CD14-positive monocyte (primary cell): ENCODE measurements around the gene LPXN. TPM values are rescaled to one million over a fixed set of nuclear protein-coding genes. Genes with fewer than 3 reads are reported as not detected.

Experiments used
- DNase-seq, 3 donors: peaks; one replicate each; pipeline ENCODE4 v3.0.0-alpha.2; 2011 to 2022
- H2AFZ ChIP-seq: 2 replicates; pipeline ENCODE4 v1.6.0; 2012; ENCODE audit warnings: mild to moderate bottlenecking, low read depth, low read length, inconsistent platforms; ENCODE audit not compliant: insufficient read depth, poor library complexity, severe bottlenecking
- H3K27ac ChIP-seq, 2 donors: 1 replicate in 1 of 2; 2 replicates in 1 of 2; pipeline ENCODE4 v1.5.1; 2012 to 2013; ENCODE audit warnings: low read length in 2 of 2, control low read depth in 1 of 2, inconsistent platforms in 1 of 2, low read depth in 1 of 2, mild to moderate bottlenecking in 1 of 2
- H3K27me3 ChIP-seq, 2 donors: one replicate each; pipeline versions ENCODE4 v1.6.0 to v1.6.1; 2011 to 2013; ENCODE audit warnings: low read length in 2 of 2; ENCODE audit not compliant: control insufficient read depth in 2 of 2, insufficient read depth in 2 of 2
- H3K36me3 ChIP-seq, 2 donors: replicated peaks in 1 of 2; 1 replicate in 1 of 2; 2 replicates in 1 of 2; pipeline versions ENCODE4 v1.5.1 to v1.6.1; 2012 to 2013; ENCODE audit warnings: low read length in 2 of 2, control low read depth in 1 of 2, inconsistent platforms in 1 of 2, mild to moderate bottlenecking in 1 of 2; ENCODE audit not compliant: insufficient read depth in 2 of 2, control insufficient read depth in 1 of 2
- H3K4me1 ChIP-seq, 2 donors: 1 replicate in 1 of 2; 2 replicates in 1 of 2; pipeline versions ENCODE4 v1.5.1 to v1.6.1; 2012 to 2013; ENCODE audit warnings: low read length in 2 of 2, control low read depth in 1 of 2, inconsistent platforms in 1 of 2, mild to moderate bottlenecking in 1 of 2, moderate library complexity in 1 of 2; ENCODE audit not compliant: insufficient read depth in 2 of 2, control insufficient read depth in 1 of 2
- H3K4me2 ChIP-seq: replicated peaks from 2 replicates; pipeline ENCODE3; 2012; ENCODE audit warnings: low read length, moderate library complexity, mild to moderate bottlenecking; ENCODE audit not compliant: poor library complexity, severe bottlenecking; ENCODE audit errors: extremely low read depth
- H3K4me3 ChIP-seq, 3 experiments: fragments of 200-600 bp in 1 of 3; sonication (generic) in 1 of 3; replicated peaks in 1 of 3; 1 replicate in 2 of 3; 2 replicates in 1 of 3; pipeline ENCODE4 v1.5.1; 2011 to 2013; ENCODE audit warnings: low read length in 3 of 3, mild to moderate bottlenecking in 3 of 3, control low read depth in 2 of 3, low read depth in 2 of 3, inconsistent platforms in 1 of 3, moderate library complexity in 1 of 3
- H3K79me2 ChIP-seq: 2 replicates; pipeline ENCODE4 v1.6.0; 2012; ENCODE audit warnings: mild to moderate bottlenecking, control low read depth, inconsistent platforms, low read length, moderate library complexity; ENCODE audit not compliant: insufficient read depth
- H3K9ac ChIP-seq: 2 replicates; pipeline ENCODE4 v1.6.0; 2017; ENCODE audit warnings: low read length, mild to moderate bottlenecking; ENCODE audit not compliant: insufficient read depth, poor library complexity, severe bottlenecking
- H3K9me3 ChIP-seq, 2 donors: replicated peaks in 1 of 2; 1 replicate in 1 of 2; 2 replicates in 1 of 2; pipeline versions ENCODE4 v1.5.1 to v1.6.1; 2012 to 2013; ENCODE audit warnings: low read length in 2 of 2, control low read depth in 1 of 2; ENCODE audit not compliant: control insufficient read depth in 1 of 2, insufficient read depth in 1 of 2
- H4K20me1 ChIP-seq: 2 replicates; pipeline ENCODE4 v1.6.0; 2012; ENCODE audit warnings: mild to moderate bottlenecking, low read length, control low read depth, moderate library complexity; ENCODE audit not compliant: insufficient read depth
- H3K27ac Mint-ChIP-seq, 7 donors: one replicate each; pipeline ENCODE4 v1.8.0; 2020; ENCODE audit warnings: mild to moderate bottlenecking in 7 of 7, mixed read lengths in 7 of 7, moderate library complexity in 6 of 7, inconsistent platforms in 2 of 7
- H3K27me3 Mint-ChIP-seq, 3 donors: one replicate each; pipeline ENCODE4 v1.8.0; 2021 to 2022; ENCODE audit warnings: low read depth in 3 of 3, mild to moderate bottlenecking in 3 of 3, mixed read lengths in 3 of 3, moderate library complexity in 3 of 3, inconsistent platforms in 1 of 3
- H3K36me3 Mint-ChIP-seq, 2 donors: one replicate each; pipeline ENCODE4 v1.8.0; 2020; ENCODE audit warnings: mixed read lengths in 2 of 2, inconsistent platforms in 1 of 2, mild to moderate bottlenecking in 1 of 2
- H3K4me1 Mint-ChIP-seq: one replicate; pipeline ENCODE4 v1.8.0; 2020; ENCODE audit warnings: mild to moderate bottlenecking, mixed read lengths
- H3K4me3 Mint-ChIP-seq, 2 donors: one replicate each; pipeline ENCODE4 v1.8.0; 2020; ENCODE audit warnings: mild to moderate bottlenecking in 2 of 2, mixed read lengths in 2 of 2, moderate library complexity in 1 of 2
- H3K9me3 Mint-ChIP-seq, 7 donors: one replicate each; pipeline ENCODE4 v1.8.0; 2020 to 2022; ENCODE audit warnings: mixed read lengths in 7 of 7, mild to moderate bottlenecking in 6 of 7, moderate library complexity in 6 of 7, inconsistent platforms in 2 of 7
- CTCF ChIP-seq: fragments of 200-600 bp; IDR thresholded peaks from one replicate; pipeline ENCODE4 v1.8.0; 2022; ENCODE audit warnings: antibody characterized with exemption, mild to moderate bottlenecking
- WGBS: methylation state at CpG from one replicate; pipeline ENCODE4 v1.1.5; 2013; ENCODE audit warnings: missing lambda C conversion rate; ENCODE audit not compliant: insufficient coverage; 5-methylcytosine and 5-hydroxymethylcytosine counted together
- intact Hi-C, 2 donors: fragments of 100-400 bp; cut with micrococcal nuclease; formaldehyde crosslinking; loops; one replicate each; pipeline versions ENCODE4 v1.15.0 to v1.15.1; 2023
- polyA plus RNA-seq, 3 donors: library from polyadenylated mRNA; depleted of rRNA in 1 of 3; unstranded in 2 of 3; stranded (reverse) in 1 of 3; fragments of 300-500 nt in 2 of 3; fragments of >200 nt in 1 of 3; fragmentation: Illumina TruSeq in 2 of 3; gene quantifications; 1 replicate in 2 of 3; 2 replicates in 1 of 3; pipeline ENCODE4 v1.2.3, GENCODE V29; 2012 to 2021

The LPXN gene
- polyA plus RNA-seq, 3 donors, result 81.3 to 133 (median 101) TPM

- H3K79me2 ChIP-seq, result no peaks in the 10 kb centered on the region
- H3K4me1 Mint-ChIP-seq, result no peaks in the 10 kb centered on the region
- no peak overlapping the region for H3K4me2 ChIP-seq
- no peak for DNase-seq
- H3K36me3 Mint-ChIP-seq, result peaks cover 78 to 82% of the 10 kb centered on the region in 2 donors
- TF ChIP-seq CTCF, result peak; percentile 8
- H3K27me3 ChIP-seq, result no peaks in the 10 kb centered on the region
- no peaks in the 10 kb centered on the region for H3K9me3 ChIP-seq
- H3K27ac ChIP-seq, result no peak overlapping the region
- intact Hi-C loops, result loop anchor here in 1 of 2 donors (10.0 kb wide), 1 partner anchor 73 kb away; no protein-coding TSS in a partner anchor
- no peaks in the 10 kb centered on the region for H3K4me1 ChIP-seq
- no peak overlapping the region for H3K4me3 ChIP-seq
- no peak overlapping the region for H3K4me3 Mint-ChIP-seq
- no peaks in the 10 kb centered on the region for H3K27me3 Mint-ChIP-seq
- peaks cover 98 to 100% of the 10 kb centered on the region in 2 donors for H3K36me3 ChIP-seq
- H3K9ac ChIP-seq, result no peak overlapping the region
- peaks cover 0 to 2% (median 0%) of the 10 kb centered on the region in 7 donors for H3K9me3 Mint-ChIP-seq
- H3K27ac Mint-ChIP-seq, result peak overlapping the region in 3 of 7 donors; percentile 4 to 62 (median 55)
- H2AFZ ChIP-seq, result no peak overlapping the region
- WGBS, result 100% methylated on average over 3 of the region's 4 CpGs
- peaks cover 9% of the 10 kb centered on the region for H4K20me1 ChIP-seq
Measured at GRCh38 chr11:58617976-58618557, 42.4 kb upstream of the LPXN start.

- no peak for TF ChIP-seq CTCF
Measured at GRCh38 chr11:58616594-58616993, 40.9 kb upstream of the LPXN start.

More at GRCh38 chr11:58616594-58616993, 40.9 kb upstream of the LPXN start:
- H3K9ac ChIP-seq, result no peak overlapping the region
- Mint-ChIP-seq H3K27me3 (no peaks in the 10 kb centered on the region), H3K36me3 (peaks cover 79 to 83% of the 10 kb centered on the region in 2 donors), H3K27ac (no peak overlapping the region), H3K4me3 (no peak overlapping the region), H3K9me3 (peaks cover 0 to 2% (median 0%) of the 10 kb centered on the region in 7 donors), H3K4me1 (no peaks in the 10 kb centered on the region)
- peaks cover 14% of the 10 kb centered on the region for H4K20me1 ChIP-seq
- H3K27me3 ChIP-seq, result no peaks in the 10 kb centered on the region
- H3K4me2 ChIP-seq, result no peak overlapping the region
- H2AFZ ChIP-seq, result no peak overlapping the region
- intact Hi-C loops, result loop anchor here in 1 of 2 donors (10.0 kb wide), 1 partner anchor 72 kb away; no protein-coding TSS in a partner anchor
- H3K9me3 ChIP-seq, result no peaks in the 10 kb centered on the region
- H3K4me3 ChIP-seq, result no peak overlapping the region
- H3K79me2 ChIP-seq, result no peaks in the 10 kb centered on the region
- no peak for DNase-seq
- H3K27ac ChIP-seq, result no peak overlapping the region
- WGBS, result 100% methylated on average over 1 of the region's 4 CpGs
- H3K36me3 ChIP-seq, result peaks cover 99 to 100% of the 10 kb centered on the region in 2 donors
- no peaks in the 10 kb centered on the region for H3K4me1 ChIP-seq
